Keratinocyte (primary cell): ENCODE measurements around the gene PSAP. TPM values are rescaled to one million over a fixed set of nuclear protein-coding genes. Genes with fewer than 3 reads are reported as not detected.

Source experiments
- DNase-seq: peaks from one replicate; pipeline ENCODE4 v3.0.0-alpha.2; 2011; ENCODE audit warnings: low read depth, missing footprints, low spot score
- FAIRE-seq: peaks from 2 replicates; lab custom pipeline; 2011; peaks lifted over from hg19 to GRCh38; lab: Jason Lieb, UNC
- H2AFZ ChIP-seq: 2 replicates; pipeline ENCODE4 v1.6.0; 2012; ENCODE audit warnings: low read length, control low read depth, inconsistent platforms; ENCODE audit not compliant: control insufficient read depth
- H3K27ac ChIP-seq: 2 replicates; pipeline ENCODE4 v1.5.1; 2011; ENCODE audit warnings: low read length; ENCODE audit not compliant: control insufficient read depth, insufficient read depth
- H3K27me3 ChIP-seq: 3 replicates; pipeline ENCODE4 v1.6.0; 2011; ENCODE audit warnings: low read length; ENCODE audit not compliant: control insufficient read depth, insufficient read depth; ENCODE audit errors: extremely low read depth
- H3K36me3 ChIP-seq, 2 experiments: 2 replicates in 1 of 2; 3 replicates in 1 of 2; pipeline ENCODE4 v1.5.1; 2011; ENCODE audit warnings: low read length in 2 of 2, mild to moderate bottlenecking in 1 of 2; ENCODE audit not compliant: control insufficient read depth in 2 of 2, insufficient read depth in 2 of 2; ENCODE audit errors: extremely low read depth in 1 of 2
- H3K4me1 ChIP-seq: 3 replicates; pipeline ENCODE4 v1.5.1; 2011; ENCODE audit warnings: low read length; ENCODE audit not compliant: control insufficient read depth, insufficient read depth; ENCODE audit errors: extremely low read depth
- H3K4me2 ChIP-seq: 3 replicates; pipeline ENCODE4 v1.6.0; 2011; ENCODE audit warnings: low read depth, low read length; ENCODE audit not compliant: control insufficient read depth, insufficient read depth; ENCODE audit errors: extremely low read depth
- H3K4me3 ChIP-seq, 3 experiments: fragments of 200-600 bp in 1 of 3; sonication (generic) in 1 of 3; 2 replicates in 2 of 3; 3 replicates in 1 of 3; pipeline ENCODE4 v1.5.1; 2011 to 2016; ENCODE audit warnings: low read length in 3 of 3, mild to moderate bottlenecking in 3 of 3, control low read depth in 2 of 3, inconsistent platforms in 1 of 3, low read depth in 1 of 3, mixed read lengths in 1 of 3, mixed run types in 1 of 3, moderate library complexity in 1 of 3; ENCODE audit not compliant: control insufficient read depth in 2 of 3, insufficient read depth in 2 of 3; ENCODE audit errors: extremely low read depth in 1 of 3
- H3K79me2 ChIP-seq: 2 replicates; pipeline ENCODE4 v1.6.0; 2012; ENCODE audit warnings: low read length; ENCODE audit not compliant: control insufficient read depth, insufficient read depth
- H3K9ac ChIP-seq: 3 replicates; pipeline ENCODE4 v1.6.0; 2011; ENCODE audit warnings: low read length; ENCODE audit not compliant: control insufficient read depth, insufficient read depth; ENCODE audit errors: extremely low read depth
- H3K9me1 ChIP-seq: 3 replicates; pipeline ENCODE4 v1.6.0; 2011; ENCODE audit warnings: low read length; ENCODE audit not compliant: control insufficient read depth, insufficient read depth; ENCODE audit errors: extremely low read depth
- H3K9me3 ChIP-seq: 2 replicates; pipeline ENCODE4 v1.5.1; 2012; ENCODE audit warnings: low read depth, low read length; ENCODE audit not compliant: control insufficient read depth
- H4K20me1 ChIP-seq: 3 replicates; pipeline ENCODE4 v1.6.0; 2011; ENCODE audit warnings: low read length; ENCODE audit not compliant: control insufficient read depth, insufficient read depth; ENCODE audit errors: extremely low read depth
- CTCF ChIP-seq, 3 experiments: IDR thresholded peaks in 1 of 3; conservative IDR thresholded peaks in 1 of 3; optimal IDR thresholded peaks in 1 of 3; 2 replicates in 2 of 3; 3 replicates in 1 of 3; pipeline versions ENCODE3 to v1.5.1; 2011; ENCODE audit warnings: low read length in 3 of 3, mild to moderate bottlenecking in 3 of 3, moderate library complexity in 2 of 3, control low read depth in 1 of 3, inconsistent platforms in 1 of 3; ENCODE audit not compliant: insufficient read depth in 2 of 3; ENCODE audit errors: extremely low read depth in 1 of 3
- EZH2 ChIP-seq: IDR thresholded peaks from one replicate; pipeline ENCODE4 v1.6.1; 2012; ENCODE audit warnings: inconsistent platforms, mild to moderate bottlenecking, low read length, moderate library complexity
- dilution Hi-C: fragments of 300-500 bp; cut with MboI; formaldehyde crosslinking; loops from one replicate; pipeline ENCODE4 v1.7.0; 2020; ENCODE audit warnings: low sequenced_read_pairs; ENCODE audit not compliant: extremely low pct_ligation_motif_present
- polyA plus RNA-seq, 5 experiments: library from polyadenylated mRNA; depleted of rRNA in 3 of 5; stranded (reverse) in 3 of 5; stranded (forward) in 1 of 5; unstranded in 1 of 5; fragments of >200 nt; gene quantifications; 1 replicate in 1 of 5; 2 replicates in 3 of 5; 3 replicates in 1 of 5; pipeline versions ENCODE4 v1.2.1 to v1.2.3, GENCODE V29; 2011 to 2012; ENCODE audit warnings: missing spikeins in 2 of 5, low read depth in 1 of 5, low replicate concordance in 1 of 5

The PSAP gene
- polyA plus RNA-seq, 1 donor (not counting 4 experiments of a cell fraction or from before 2014, with no cell fraction given) = 1,075 TPM

GRCh38 chr10:71784679-71785272, 66.3 kb downstream of the PSAP start:
- no peak overlapping the region for H3K27ac ChIP-seq
- H3K9ac ChIP-seq = no peak overlapping the region
- H3K9me3 ChIP-seq = no peaks in the 10 kb centered on the region
- no peak overlapping the region for H2AFZ ChIP-seq
- DNase-seq (no peak), FAIRE-seq (no peak)
- H3K27me3 ChIP-seq = peaks cover 19% of the 10 kb centered on the region
- no peaks in the 10 kb centered on the region for H3K79me2 ChIP-seq
- no peaks in the 10 kb centered on the region for H3K9me1 ChIP-seq
- H4K20me1 ChIP-seq = no peaks in the 10 kb centered on the region
- H3K4me3 ChIP-seq = no peak overlapping the region
- dilution Hi-C loops = no loop called here
- H3K4me1 ChIP-seq = no peaks in the 10 kb centered on the region
- no peak for TF ChIP-seq EZH2
- TF ChIP-seq CTCF (optimal IDR thresholded peaks at IDR 0.05 in 1 of 3, IDR thresholded peaks at IDR 0.05 in 1 of 3, conservative IDR thresholded peaks at IDR 0.05 in 1 of 3; ENCODE audit: extremely low read depth in 1 of 3, insufficient read depth in 2 of 3, low read length in 3 of 3) = no peak
- H3K36me3 ChIP-seq = no peaks in the 10 kb centered on the region
- H3K4me2 ChIP-seq = no peak overlapping the region

- no peak overlapping the region for H3K4me3 ChIP-seq
- H3K9me1 ChIP-seq = no peaks in the 10 kb centered on the region
- H3K27me3 ChIP-seq = peaks cover 19% of the 10 kb centered on the region
- H2AFZ ChIP-seq = no peak overlapping the region
- H3K9ac ChIP-seq = no peak overlapping the region
- no peak overlapping the region for H3K27ac ChIP-seq
- DNase-seq (no peak), FAIRE-seq (no peak)
- no peaks in the 10 kb centered on the region for H3K4me1 ChIP-seq
- H3K79me2 ChIP-seq = no peaks in the 10 kb centered on the region
- H3K4me2 ChIP-seq = no peak overlapping the region
- TF ChIP-seq CTCF (optimal IDR thresholded peaks at IDR 0.05 in 1 of 3, IDR thresholded peaks at IDR 0.05 in 1 of 3, conservative IDR thresholded peaks at IDR 0.05 in 1 of 3; ENCODE audit: extremely low read depth in 1 of 3, insufficient read depth in 2 of 3, low read length in 3 of 3) (no peak), EZH2 (no peak)
- dilution Hi-C loops = no loop called here
- H3K9me3 ChIP-seq = no peaks in the 10 kb centered on the region
- no peaks in the 10 kb centered on the region for H4K20me1 ChIP-seq
- H3K36me3 ChIP-seq = no peaks in the 10 kb centered on the region
These were observed 67.0 kb downstream of the PSAP start for GRCh38 chr10:71783917-71784678.
